T-helper 1 cell treated with Interleukin-12 subunit alpha and Interleukin-12 subunit beta and Interleukin-4 antibody, amounts not matched to agents 30 μg/mL and 1 μg/mL, for 36 hours (primary cell): ENCODE results near the gene CLDN22.

ENCODE experiments used
- H3K27ac Mint-ChIP-seq: one replicate; pipeline ENCODE4 v1.8.0; 2021; ENCODE audit warnings: mild to moderate bottlenecking, mixed read lengths
- H3K27me3 Mint-ChIP-seq: one replicate; pipeline ENCODE4 v1.8.0; 2021; ENCODE audit warnings: low read depth, mixed read lengths
- H3K36me3 Mint-ChIP-seq: one replicate; pipeline ENCODE4 v1.8.0; 2021; ENCODE audit warnings: low read depth, mixed read lengths
- H3K4me1 Mint-ChIP-seq: one replicate; pipeline ENCODE4 v1.8.0; 2021; ENCODE audit warnings: low read depth, mixed read lengths
- H3K4me3 Mint-ChIP-seq: one replicate; pipeline ENCODE4 v1.8.0; 2021; ENCODE audit warnings: mild to moderate bottlenecking, moderate library complexity, mixed read lengths
- H3K9me3 Mint-ChIP-seq: one replicate; pipeline ENCODE4 v1.8.0; 2021; ENCODE audit warnings: mixed read lengths

Gene CLDN22

GRCh38 chr4:183320211-183321059 is at the start of gene CLDN22:
Gene CLDN22 (minus strand): TSS chr4:183320276. CDS start chr4:183320218, 58 bp downstream.
- H3K27me3 Mint-ChIP-seq: peaks cover 4% of the 10 kb centered on the region
- peaks cover 10% of the 10 kb centered on the region for H3K4me1 Mint-ChIP-seq
- no peak within 1 kb of the TSS for H3K4me3 Mint-ChIP-seq
- no peak within 1 kb of the TSS for H3K27ac Mint-ChIP-seq
- no peaks in the 10 kb centered on the region for H3K9me3 Mint-ChIP-seq
- H3K36me3 Mint-ChIP-seq: no peaks in the 10 kb centered on the region

- no peaks in the 10 kb centered on the region for H3K4me1 Mint-ChIP-seq
- no peak overlapping the region for H3K4me3 Mint-ChIP-seq
- no peaks in the 10 kb centered on the region for H3K36me3 Mint-ChIP-seq
- peaks cover 3% of the 10 kb centered on the region for H3K9me3 Mint-ChIP-seq
- H3K27me3 Mint-ChIP-seq: peaks cover 3% of the 10 kb centered on the region
- H3K27ac Mint-ChIP-seq: no peak overlapping the region
These were observed 49.0 kb upstream of the CLDN22 start for GRCh38 chr4:183369073-183369472.

- H3K27me3 Mint-ChIP-seq: no peaks in the 10 kb centered on the region
- no peaks in the 10 kb centered on the region for H3K4me1 Mint-ChIP-seq
- no peak overlapping the region for H3K27ac Mint-ChIP-seq
- no peak overlapping the region for H3K4me3 Mint-ChIP-seq
- no peaks in the 10 kb centered on the region for H3K9me3 Mint-ChIP-seq
- H3K36me3 Mint-ChIP-seq: no peaks in the 10 kb centered on the region
These were observed 46.2 kb upstream of the CLDN22 start for GRCh38 chr4:183366206-183366835.

GRCh38 chr4:183364025-183364424 is 43.9 kb upstream of the CLDN22 start:
- Mint-ChIP-seq H3K36me3 (no peaks in the 10 kb centered on the region), H3K4me1 (no peaks in the 10 kb centered on the region), H3K9me3 (no peaks in the 10 kb centered on the region), H3K27ac (no peak overlapping the region), H3K4me3 (no peak overlapping the region), H3K27me3 (no peaks in the 10 kb centered on the region)

- Mint-ChIP-seq H3K9me3 (no peaks in the 10 kb centered on the region), H3K27ac (no peak overlapping the region), H3K4me1 (no peaks in the 10 kb centered on the region), H3K27me3 (no peaks in the 10 kb centered on the region), H3K36me3 (no peaks in the 10 kb centered on the region), H3K4me3 (no peak overlapping the region)
These were observed 43.0 kb upstream of the CLDN22 start for GRCh38 chr4:183362916-183363542.

- H3K4me1 Mint-ChIP-seq: no peaks in the 10 kb centered on the region
- H3K27me3 Mint-ChIP-seq: no peaks in the 10 kb centered on the region
- H3K36me3 Mint-ChIP-seq: no peaks in the 10 kb centered on the region
- H3K4me3 Mint-ChIP-seq: no peak overlapping the region
- no peaks in the 10 kb centered on the region for H3K9me3 Mint-ChIP-seq
- no peak overlapping the region for H3K27ac Mint-ChIP-seq
These were observed 42.0 kb upstream of the CLDN22 start for GRCh38 chr4:183362036-183362435.

- Mint-ChIP-seq H3K27ac (no peak overlapping the region), H3K4me3 (no peak overlapping the region), H3K27me3 (no peaks in the 10 kb centered on the region), H3K4me1 (no peaks in the 10 kb centered on the region), H3K36me3 (no peaks in the 10 kb centered on the region), H3K9me3 (no peaks in the 10 kb centered on the region)
These were observed 40.3 kb upstream of the CLDN22 start for GRCh38 chr4:183360161-183360919.

GRCh38 chr4:183358215-183358755 is 38.2 kb upstream of the CLDN22 start:
- Mint-ChIP-seq H3K9me3 (no peaks in the 10 kb centered on the region), H3K4me3 (no peak overlapping the region), H3K36me3 (no peaks in the 10 kb centered on the region), H3K27me3 (no peaks in the 10 kb centered on the region), H3K27ac (no peak overlapping the region), H3K4me1 (no peaks in the 10 kb centered on the region)

GRCh38 chr4:183356931-183357675 is 37.0 kb upstream of the CLDN22 start:
- H3K27me3 Mint-ChIP-seq: no peaks in the 10 kb centered on the region
- no peak overlapping the region for H3K4me3 Mint-ChIP-seq
- H3K27ac Mint-ChIP-seq: no peak overlapping the region
- H3K36me3 Mint-ChIP-seq: no peaks in the 10 kb centered on the region
- H3K4me1 Mint-ChIP-seq: no peaks in the 10 kb centered on the region
- H3K9me3 Mint-ChIP-seq: no peaks in the 10 kb centered on the region

- Mint-ChIP-seq H3K4me1 (no peaks in the 10 kb centered on the region), H3K27ac (no peak overlapping the region), H3K27me3 (no peaks in the 10 kb centered on the region), H3K36me3 (no peaks in the 10 kb centered on the region), H3K4me3 (no peak overlapping the region), H3K9me3 (no peaks in the 10 kb centered on the region)
These were observed 36.2 kb upstream of the CLDN22 start for GRCh38 chr4:183356173-183356830.

GRCh38 chr4:183355405-183355804 is 35.3 kb upstream of the CLDN22 start:
- H3K9me3 Mint-ChIP-seq: peaks cover 3% of the 10 kb centered on the region
- H3K27me3 Mint-ChIP-seq: no peaks in the 10 kb centered on the region
- no peaks in the 10 kb centered on the region for H3K36me3 Mint-ChIP-seq
- H3K4me3 Mint-ChIP-seq: no peak overlapping the region
- no peak overlapping the region for H3K27ac Mint-ChIP-seq
- peaks cover 2% of the 10 kb centered on the region for H3K4me1 Mint-ChIP-seq

- Mint-ChIP-seq H3K9me3 (peaks cover 4% of the 10 kb centered on the region), H3K4me3 (no peak overlapping the region), H3K36me3 (no peaks in the 10 kb centered on the region), H3K27ac (no peak overlapping the region), H3K4me1 (peaks cover 3% of the 10 kb centered on the region), H3K27me3 (no peaks in the 10 kb centered on the region)
These were observed 34.1 kb upstream of the CLDN22 start for GRCh38 chr4:183354219-183354618.

- no peaks in the 10 kb centered on the region for H3K27me3 Mint-ChIP-seq
- H3K4me1 Mint-ChIP-seq: peaks cover 3% of the 10 kb centered on the region
- no peaks in the 10 kb centered on the region for H3K36me3 Mint-ChIP-seq
- peaks cover 4% of the 10 kb centered on the region for H3K9me3 Mint-ChIP-seq
- no peak overlapping the region for H3K4me3 Mint-ChIP-seq
- H3K27ac Mint-ChIP-seq: no peak overlapping the region
These were observed 33.5 kb upstream of the CLDN22 start for GRCh38 chr4:183353557-183353956.
